ENCODE results near the gene UBL7.
A peak's percentile ranks its signal among the peaks of the same experiment; 100 is the strongest.

UBL7 gene

GRCh38 chr15:74432968-74433591, 27.9 kb downstream of the UBL7 start:
- TF ChIP-seq CTCF (IDR thresholded peaks at IDR 0.05; ENCODE audit: low read depth, low read length, missing control alignments): no peak
- DNase-seq (ENCODE audit: low read depth): no peak
- H3K4me3 ChIP-seq (ENCODE audit: low read depth, low read length): peak overlapping the region; percentile 76
- in situ Hi-C loops (cut with HindIII; ENCODE audit: low sequenced_read_pairs): loop anchor here (10.0 kb wide), 1 partner anchor 58 kb away; no protein-coding TSS in a partner anchor

GRCh38 chr15:74432271-74432967, 28.5 kb downstream of the UBL7 start:
- peak overlapping the region; percentile 76 for H3K4me3 ChIP-seq (ENCODE audit: low read depth, low read length)

GRCh38 chr15:74431645-74432044, 29.3 kb downstream of the UBL7 start:
- H3K4me3 ChIP-seq (ENCODE audit: low read depth, low read length): peak overlapping the region; percentile 76
- no peak for DNase-seq (ENCODE audit: low read depth)
- no peak for TF ChIP-seq CTCF (IDR thresholded peaks at IDR 0.05; ENCODE audit: low read depth, low read length, missing control alignments)
- in situ Hi-C loops (cut with HindIII; ENCODE audit: low sequenced_read_pairs): loop anchor here (10.0 kb wide), 1 partner anchor 57 kb away; no protein-coding TSS in a partner anchor

More at GRCh38 chr15:74432271-74432967, 28.5 kb downstream of the UBL7 start:
- in situ Hi-C loops (cut with HindIII; ENCODE audit: low sequenced_read_pairs): loop anchor here (10.0 kb wide), 1 partner anchor 58 kb away; no protein-coding TSS in a partner anchor
- DNase-seq (ENCODE audit: low read depth): no peak
- TF ChIP-seq CTCF (IDR thresholded peaks at IDR 0.05; ENCODE audit: low read depth, low read length, missing control alignments): no peak

- DNase-seq (ENCODE audit: low read depth): no peak
- in situ Hi-C loops (cut with HindIII; ENCODE audit: low sequenced_read_pairs): loop anchor here (10.0 kb wide), 1 partner anchor 56 kb away; no protein-coding TSS in a partner anchor
- H3K4me3 ChIP-seq (ENCODE audit: low read depth, low read length): no peak overlapping the region
- no peak for TF ChIP-seq CTCF (IDR thresholded peaks at IDR 0.05; ENCODE audit: low read depth, low read length, missing control alignments)
These were observed 29.8 kb downstream of the UBL7 start for GRCh38 chr15:74431116-74431515.

GRCh38 chr15:74430510-74430951, 30.4 kb downstream of the UBL7 start:
- H3K4me3 ChIP-seq (ENCODE audit: low read depth, low read length): no peak overlapping the region
- DNase-seq (ENCODE audit: low read depth): no peak
- in situ Hi-C loops (cut with HindIII; ENCODE audit: low sequenced_read_pairs): loop anchor here (10.0 kb wide), 1 partner anchor 56 kb away; no protein-coding TSS in a partner anchor
- no peak for TF ChIP-seq CTCF (IDR thresholded peaks at IDR 0.05; ENCODE audit: low read depth, low read length, missing control alignments)

- no peak overlapping the region for H3K4me3 ChIP-seq (ENCODE audit: low read depth, low read length)
- DNase-seq (ENCODE audit: low read depth): no peak
- in situ Hi-C loops (cut with HindIII; ENCODE audit: low sequenced_read_pairs): loop anchor here (10.0 kb wide), 1 partner anchor 55 kb away; no protein-coding TSS in a partner anchor
- TF ChIP-seq CTCF (IDR thresholded peaks at IDR 0.05; ENCODE audit: low read depth, low read length, missing control alignments): no peak
These were observed 31.1 kb downstream of the UBL7 start for GRCh38 chr15:74429781-74430400.
